GM12872 (cell line): Measurements from ENCODE around the gene DNAH5.

ENCODE experiments used
- TF ChIP-seq, protein P1 (sequence below): IDR thresholded peaks from 3 replicates; pipeline ENCODE4 v1.5.1; 2011; ENCODE audit warnings: low read depth, mild to moderate bottlenecking, low read length, moderate library complexity; ENCODE audit not compliant: insufficient read depth

Gene DNAH5

DNA sequence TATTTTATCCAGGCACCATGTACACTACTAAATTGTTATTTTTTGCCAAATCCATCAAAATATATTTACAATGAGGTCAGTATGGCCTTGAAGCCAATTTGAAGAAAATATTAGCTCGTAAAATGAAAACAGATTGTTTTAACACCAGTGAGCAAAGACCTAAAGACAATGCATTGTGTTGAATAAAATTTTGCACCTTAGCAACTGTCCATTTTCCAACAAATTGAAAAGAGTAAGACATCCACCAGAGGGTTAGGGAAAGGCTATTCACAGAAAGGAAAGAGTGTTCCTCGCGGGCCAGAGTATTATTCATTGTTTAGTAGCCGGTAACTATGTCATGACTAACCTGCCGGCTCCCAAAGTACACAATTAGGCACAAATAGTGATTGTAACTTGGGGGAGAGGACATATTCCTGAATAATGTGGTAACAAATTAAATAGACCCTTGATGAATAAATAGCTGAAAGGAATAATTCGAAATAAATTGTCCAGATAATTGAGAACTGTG lies 213.3 kb downstream of the DNAH5 start:
- TF ChIP-seq, protein P1, sequence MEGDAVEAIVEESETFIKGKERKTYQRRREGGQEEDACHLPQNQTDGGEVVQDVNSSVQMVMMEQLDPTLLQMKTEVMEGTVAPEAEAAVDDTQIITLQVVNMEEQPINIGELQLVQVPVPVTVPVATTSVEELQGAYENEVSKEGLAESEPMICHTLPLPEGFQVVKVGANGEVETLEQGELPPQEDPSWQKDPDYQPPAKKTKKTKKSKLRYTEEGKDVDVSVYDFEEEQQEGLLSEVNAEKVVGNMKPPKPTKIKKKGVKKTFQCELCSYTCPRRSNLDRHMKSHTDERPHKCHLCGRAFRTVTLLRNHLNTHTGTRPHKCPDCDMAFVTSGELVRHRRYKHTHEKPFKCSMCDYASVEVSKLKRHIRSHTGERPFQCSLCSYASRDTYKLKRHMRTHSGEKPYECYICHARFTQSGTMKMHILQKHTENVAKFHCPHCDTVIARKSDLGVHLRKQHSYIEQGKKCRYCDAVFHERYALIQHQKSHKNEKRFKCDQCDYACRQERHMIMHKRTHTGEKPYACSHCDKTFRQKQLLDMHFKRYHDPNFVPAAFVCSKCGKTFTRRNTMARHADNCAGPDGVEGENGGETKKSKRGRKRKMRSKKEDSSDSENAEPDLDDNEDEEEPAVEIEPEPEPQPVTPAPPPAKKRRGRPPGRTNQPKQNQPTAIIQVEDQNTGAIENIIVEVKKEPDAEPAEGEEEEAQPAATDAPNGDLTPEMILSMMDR, result no peak

GRCh38 chr5:13708906-13709305 lies 235.6 kb downstream of the DNAH5 start:
- TF ChIP-seq, protein P1, result no peak

GRCh38 chr5:13708432-13708831 lies 236.1 kb downstream of the DNAH5 start:
- TF ChIP-seq, protein P1, result no peak

GRCh38 chr5:13704396-13704795 lies 240.1 kb downstream of the DNAH5 start:
- TF ChIP-seq, protein P1, result no peak

- TF ChIP-seq, protein P1, result no peak
Measured at GRCh38 chr5:13700626-13701025, 243.9 kb downstream of the DNAH5 start.

- TF ChIP-seq, protein P1, result no peak
Measured at GRCh38 chr5:13698885-13699284, 245.6 kb downstream of the DNAH5 start.

DNA sequence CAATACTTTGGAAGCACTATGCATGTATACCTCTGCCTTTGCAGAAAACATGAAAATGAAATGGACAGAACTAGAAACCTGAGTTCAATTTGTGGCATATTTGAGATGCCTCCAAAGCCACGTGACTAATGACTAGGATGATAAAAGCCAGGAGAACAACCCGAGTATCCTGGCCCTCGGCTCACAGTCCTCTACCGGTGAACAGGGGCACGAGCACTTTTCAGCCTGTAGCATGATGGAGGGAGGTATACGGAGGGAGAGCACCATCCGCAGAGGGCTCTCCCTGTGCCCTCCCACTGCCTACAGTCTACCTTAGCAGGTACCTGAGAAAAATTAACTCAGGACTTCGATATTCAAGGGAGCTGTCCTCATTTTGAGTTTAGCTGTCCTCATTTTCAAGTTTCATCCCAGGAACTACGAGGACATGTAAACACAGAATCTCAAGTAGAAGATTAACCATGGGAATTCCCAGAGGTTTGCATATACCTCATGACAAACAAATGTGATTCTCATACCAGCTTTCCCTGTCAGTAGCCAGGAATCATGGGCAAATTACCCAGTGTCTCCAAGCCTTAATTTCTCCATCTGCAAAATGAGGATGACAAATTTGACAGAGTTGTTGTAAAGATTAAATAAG lies 249.3 kb downstream of the DNAH5 start:
- TF ChIP-seq, protein P1, result no peak
